Activated CD8-positive, alpha-beta T cell treated with anti-CD3 and anti-CD28 coated beads, Interleukin-2, amount 10 ng/mL, durations not matched to agents 7 days and 5 days (primary cell): Measurements from ENCODE around the gene EXOC4. TPM values are rescaled to one million over a fixed set of nuclear protein-coding genes. Genes with fewer than 3 reads are reported as not detected.

Experiments used
- ATAC-seq: fragments of 150-1000 bp; cut with Tn5 transposase; one replicate; pipeline ENCODE4 v1.10.0; 2021; ENCODE audit warnings: moderate library complexity
- CTCF ChIA-PET: fragments of 350-600 bp; sonication (Branson Sonifier 250); formaldehyde crosslinking; loops from one replicate; lab custom pipeline; 2021; ENCODE audit warnings: antibody characterized with exemption; lab: Charles Lee
- POLR2A ChIA-PET: fragments of 350-600 bp; sonication (Branson Sonifier 250); formaldehyde crosslinking; loops from one replicate; lab custom pipeline; 2021; ENCODE audit warnings: antibody characterized with exemption; lab: Charles Lee
- DNase-seq: peaks from one replicate; pipeline ENCODE4 v3.0.0-alpha.2; 2020
- H3K27ac Mint-ChIP-seq: one replicate; pipeline ENCODE4 v1.8.0; 2021; ENCODE audit warnings: mild to moderate bottlenecking, mixed read lengths
- H3K27me3 Mint-ChIP-seq: one replicate; pipeline ENCODE4 v1.8.0; 2021; ENCODE audit warnings: low read depth, mixed read lengths
- H3K36me3 Mint-ChIP-seq: one replicate; pipeline ENCODE4 v1.8.0; 2021; ENCODE audit warnings: low read depth, mixed read lengths
- H3K4me1 Mint-ChIP-seq: one replicate; pipeline ENCODE4 v1.8.0; 2021; ENCODE audit warnings: low read depth, mixed read lengths
- H3K4me3 Mint-ChIP-seq: one replicate; pipeline ENCODE4 v1.8.0; 2021; ENCODE audit warnings: mild to moderate bottlenecking, mixed read lengths
- H3K9me3 Mint-ChIP-seq: one replicate; pipeline ENCODE4 v1.8.0; 2022; ENCODE audit warnings: mixed read lengths; ENCODE audit not compliant: insufficient read depth
- total RNA-seq, 2 experiments: library from RNA; stranded (reverse); gene quantifications; one replicate each; pipeline ENCODE4 v1.2.3, GENCODE V29; 2021

Gene EXOC4
- total RNA-seq, 2 experiments from 2014 or later: 68.2 to 75.1 TPM

GRCh38 chr7:133718131-133718530, 465.3 kb downstream of the EXOC4 start:
- ChIA-PET POLR2A (no interaction called here), CTCF (no interaction called here)
- H3K36me3 Mint-ChIP-seq: no peaks in the 10 kb centered on the region
- H3K4me3 Mint-ChIP-seq: no peak overlapping the region
- DNase-seq (no peak), ATAC-seq (no peak)
- H3K27ac Mint-ChIP-seq: no peak overlapping the region
- no peaks in the 10 kb centered on the region for H3K4me1 Mint-ChIP-seq
- H3K9me3 Mint-ChIP-seq: no peaks in the 10 kb centered on the region
- H3K27me3 Mint-ChIP-seq: no peaks in the 10 kb centered on the region

DNA sequence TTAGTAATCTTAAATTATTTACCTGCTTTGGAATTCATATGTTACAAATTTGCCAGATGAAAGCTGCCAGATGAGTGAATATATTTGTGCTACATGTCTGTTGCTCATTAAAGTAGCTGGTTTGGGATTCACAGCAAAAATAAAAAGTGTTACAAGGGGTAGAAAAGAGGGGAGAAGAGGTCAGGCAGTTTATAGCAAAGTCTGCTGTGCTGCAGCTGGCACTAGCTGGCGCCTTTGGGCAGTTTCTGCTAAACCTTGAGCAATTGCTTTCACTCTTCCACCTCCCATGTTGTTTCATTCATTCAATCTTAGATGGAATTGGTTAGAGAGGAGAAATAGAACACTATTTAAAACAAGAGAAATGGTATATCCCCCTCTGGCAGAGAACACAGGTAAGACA, 470.2 kb downstream of the EXOC4 start:
- Mint-ChIP-seq H3K36me3 (no peaks in the 10 kb centered on the region), H3K27ac (no peak overlapping the region), H3K9me3 (no peaks in the 10 kb centered on the region), H3K27me3 (no peaks in the 10 kb centered on the region), H3K4me3 (no peak overlapping the region), H3K4me1 (no peaks in the 10 kb centered on the region)
- DNase-seq: no peak
- POLR2A ChIA-PET: no interaction called here
- ATAC-seq: no peak
- CTCF ChIA-PET: no interaction called here

GRCh38 chr7:133724148-133724547, 471.3 kb downstream of the EXOC4 start:
- ATAC-seq (no peak), DNase-seq (no peak)
- CTCF ChIA-PET: no interaction called here
- H3K4me1 Mint-ChIP-seq: no peaks in the 10 kb centered on the region
- H3K9me3 Mint-ChIP-seq: no peaks in the 10 kb centered on the region
- no peaks in the 10 kb centered on the region for H3K27me3 Mint-ChIP-seq
- H3K27ac Mint-ChIP-seq: no peak overlapping the region
- H3K36me3 Mint-ChIP-seq: no peaks in the 10 kb centered on the region
- H3K4me3 Mint-ChIP-seq: no peak overlapping the region
- POLR2A ChIA-PET: no interaction called here

- DNase-seq: no peak
- H3K9me3 Mint-ChIP-seq: no peaks in the 10 kb centered on the region
- H3K36me3 Mint-ChIP-seq: no peaks in the 10 kb centered on the region
- ATAC-seq: no peak
- ChIA-PET CTCF (no interaction called here), POLR2A (no interaction called here)
- no peak overlapping the region for H3K4me3 Mint-ChIP-seq
- H3K4me1 Mint-ChIP-seq: no peaks in the 10 kb centered on the region
- H3K27me3 Mint-ChIP-seq: no peaks in the 10 kb centered on the region
- no peak overlapping the region for H3K27ac Mint-ChIP-seq
Observed at GRCh38 chr7:133724694-133725093, 471.8 kb downstream of the EXOC4 start.

GRCh38 chr7:133727476-133728214, 474.8 kb downstream of the EXOC4 start:
- Mint-ChIP-seq H3K27ac (no peak overlapping the region), H3K4me1 (no peaks in the 10 kb centered on the region), H3K9me3 (no peaks in the 10 kb centered on the region), H3K4me3 (no peak overlapping the region), H3K36me3 (no peaks in the 10 kb centered on the region), H3K27me3 (no peaks in the 10 kb centered on the region)
- ChIA-PET CTCF (no interaction called here), POLR2A (no interaction called here)
- ATAC-seq: no peak
- no peak for DNase-seq

- DNase-seq: no peak
- Mint-ChIP-seq H3K4me1 (no peaks in the 10 kb centered on the region), H3K4me3 (no peak overlapping the region), H3K27me3 (no peaks in the 10 kb centered on the region), H3K9me3 (no peaks in the 10 kb centered on the region), H3K36me3 (no peaks in the 10 kb centered on the region), H3K27ac (no peak overlapping the region)
- POLR2A ChIA-PET: no interaction called here
- no peak for ATAC-seq
- CTCF ChIA-PET: no interaction called here
Observed at GRCh38 chr7:133730360-133730759, 477.5 kb downstream of the EXOC4 start.

DNA sequence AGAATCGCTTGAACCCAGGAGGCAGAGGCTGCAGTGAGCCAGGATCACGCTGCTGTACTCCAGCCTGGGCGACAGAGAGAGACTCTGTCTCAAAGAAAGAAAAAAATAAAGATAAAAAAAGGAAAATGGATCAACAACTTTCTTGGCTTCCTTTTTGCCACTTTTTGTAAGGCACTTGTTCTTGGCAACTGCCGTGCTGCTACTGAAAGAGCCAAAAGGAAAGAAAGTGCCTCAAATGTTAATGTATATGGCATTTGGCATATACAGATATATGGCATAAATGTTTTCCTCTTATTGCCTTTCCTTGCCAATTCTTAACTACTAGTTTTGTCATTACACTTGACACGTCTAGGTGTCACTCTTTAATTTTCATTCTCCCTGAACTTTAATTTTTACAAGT, 480.5 kb downstream of the EXOC4 start:
- Mint-ChIP-seq H3K36me3 (no peaks in the 10 kb centered on the region), H3K9me3 (no peaks in the 10 kb centered on the region), H3K4me3 (no peak overlapping the region), H3K4me1 (no peaks in the 10 kb centered on the region), H3K27me3 (no peaks in the 10 kb centered on the region), H3K27ac (no peak overlapping the region)
- CTCF ChIA-PET: no interaction called here
- POLR2A ChIA-PET: no interaction called here
- no peak for ATAC-seq
- no peak for DNase-seq

DNA sequence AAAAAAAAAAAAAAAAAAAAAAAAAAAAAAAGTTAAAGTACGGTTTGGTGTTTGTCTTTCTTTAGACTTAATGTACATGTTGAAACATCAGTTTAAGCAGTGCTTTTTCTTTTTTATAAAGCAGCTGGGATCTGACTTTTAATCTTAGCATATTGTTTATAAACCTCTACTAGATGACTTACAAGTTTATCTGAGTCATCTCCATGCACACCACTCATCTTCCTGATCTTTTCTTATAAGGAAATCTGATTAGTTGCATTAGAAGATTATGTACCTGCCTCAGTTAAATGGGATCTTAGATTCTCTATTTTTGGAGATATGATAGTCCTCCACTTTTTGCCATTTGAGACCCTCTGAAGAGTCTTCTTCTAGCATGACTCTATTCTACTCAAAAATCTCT, 482.3 kb downstream of the EXOC4 start:
- CTCF ChIA-PET: no interaction called here
- no peaks in the 10 kb centered on the region for H3K36me3 Mint-ChIP-seq
- H3K4me3 Mint-ChIP-seq: no peak overlapping the region
- no peaks in the 10 kb centered on the region for H3K4me1 Mint-ChIP-seq
- no peak overlapping the region for H3K27ac Mint-ChIP-seq
- DNase-seq (no peak), ATAC-seq (no peak)
- H3K9me3 Mint-ChIP-seq: no peaks in the 10 kb centered on the region
- POLR2A ChIA-PET: no interaction called here
- H3K27me3 Mint-ChIP-seq: no peaks in the 10 kb centered on the region

- Mint-ChIP-seq H3K27ac (no peak overlapping the region), H3K4me3 (no peak overlapping the region), H3K36me3 (no peaks in the 10 kb centered on the region), H3K4me1 (no peaks in the 10 kb centered on the region), H3K27me3 (no peaks in the 10 kb centered on the region), H3K9me3 (no peaks in the 10 kb centered on the region)
- ChIA-PET CTCF (no interaction called here), POLR2A (no interaction called here)
- no peak for DNase-seq
- ATAC-seq: no peak
Observed at GRCh38 chr7:133739817-133740216, 486.9 kb downstream of the EXOC4 start.

DNA sequence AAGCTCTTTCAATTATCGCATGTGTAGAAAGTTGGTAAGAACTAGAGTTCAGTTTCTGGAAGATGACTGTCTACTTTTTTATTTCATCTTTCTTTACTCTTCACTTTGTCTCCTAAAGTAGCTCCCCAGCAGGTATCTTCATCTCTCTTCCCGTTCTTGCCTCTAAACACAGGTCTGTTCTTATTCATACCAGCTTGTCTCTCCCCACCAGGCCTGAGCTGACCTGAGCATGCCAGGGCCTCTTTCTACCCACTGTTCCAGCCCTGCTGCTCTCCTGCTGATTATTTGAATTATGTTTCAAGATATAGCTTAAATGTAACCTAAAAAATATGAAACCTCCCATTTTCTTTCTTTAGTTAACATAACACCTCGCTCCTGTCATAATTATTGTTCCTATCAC, 488.2 kb downstream of the EXOC4 start:
- no peak for DNase-seq
- POLR2A ChIA-PET: no interaction called here
- Mint-ChIP-seq H3K27ac (no peak overlapping the region), H3K4me1 (no peaks in the 10 kb centered on the region), H3K9me3 (no peaks in the 10 kb centered on the region), H3K36me3 (no peaks in the 10 kb centered on the region), H3K27me3 (no peaks in the 10 kb centered on the region), H3K4me3 (no peak overlapping the region)
- ATAC-seq: no peak
- CTCF ChIA-PET: no interaction called here

DNA sequence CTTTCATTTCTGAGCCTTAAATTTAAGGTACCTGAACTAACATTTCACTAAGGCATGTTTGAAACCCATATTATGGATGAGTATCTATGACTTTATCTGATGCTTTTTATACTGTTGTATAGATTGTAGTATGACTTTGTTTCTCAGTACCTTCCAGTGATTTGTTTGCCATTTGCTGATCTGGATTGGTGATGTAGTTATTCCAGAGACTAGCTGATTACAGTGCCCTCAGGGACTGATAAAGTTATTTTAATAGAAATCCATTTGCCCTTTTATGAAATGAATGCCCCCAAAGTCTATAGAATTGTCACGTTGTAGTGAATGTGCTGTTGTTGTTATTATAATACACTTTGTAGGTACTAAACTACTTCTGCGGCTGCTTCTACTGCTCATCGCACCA, 488.8 kb downstream of the EXOC4 start:
- Mint-ChIP-seq H3K27ac (no peak overlapping the region), H3K9me3 (no peaks in the 10 kb centered on the region), H3K4me3 (no peak overlapping the region), H3K4me1 (no peaks in the 10 kb centered on the region), H3K27me3 (no peaks in the 10 kb centered on the region), H3K36me3 (no peaks in the 10 kb centered on the region)
- CTCF ChIA-PET: interaction anchor here (0.9 kb wide), 1 partner anchor 12 kb away, joined by 3 read pairs; no protein-coding TSS in a partner anchor
- ATAC-seq: no peak
- no peak for DNase-seq
- POLR2A ChIA-PET: no interaction called here

DNA sequence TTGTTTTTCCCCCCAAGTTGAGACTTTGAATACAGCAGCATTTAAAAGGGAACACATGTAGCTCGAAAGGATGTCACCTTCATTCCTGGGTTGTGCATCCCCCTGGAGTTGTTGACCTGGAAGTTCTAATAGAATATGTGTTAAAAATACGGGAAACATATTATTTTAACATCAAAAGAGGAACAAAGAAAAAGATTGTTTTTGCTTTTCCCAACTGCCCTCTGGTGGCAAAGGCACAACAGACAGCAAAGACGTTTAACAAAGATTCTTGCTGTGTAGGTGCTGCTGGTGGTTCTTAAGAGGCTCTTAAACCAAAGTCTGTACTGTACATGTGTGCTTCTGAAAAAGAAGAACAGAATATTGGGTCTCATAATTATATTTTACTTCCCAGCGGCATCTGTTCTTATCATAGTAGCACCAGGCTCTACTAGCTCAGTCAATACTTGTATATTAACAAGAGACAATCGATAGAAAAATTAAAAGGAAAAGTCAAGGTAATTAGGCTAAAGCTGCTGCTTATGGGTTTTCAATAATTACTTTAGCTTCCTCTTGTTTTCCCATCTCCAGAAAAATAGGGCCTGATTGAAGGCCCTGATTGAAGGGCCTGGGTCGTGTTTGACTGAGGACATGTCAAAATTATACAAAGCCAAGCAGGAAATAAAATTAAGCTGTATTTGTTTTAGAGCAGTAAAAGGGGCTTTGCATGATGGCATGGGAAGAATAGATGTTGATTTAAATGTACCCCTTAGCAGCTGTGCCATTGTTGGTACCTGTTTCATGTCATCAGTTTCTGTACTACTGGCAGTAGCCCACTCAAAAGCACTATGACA, 490.0 kb downstream of the EXOC4 start:
- Mint-ChIP-seq H3K9me3 (no peaks in the 10 kb centered on the region), H3K27me3 (no peaks in the 10 kb centered on the region), H3K27ac (no peak overlapping the region), H3K4me1 (no peaks in the 10 kb centered on the region), H3K36me3 (no peaks in the 10 kb centered on the region), H3K4me3 (no peak overlapping the region)
- ChIA-PET CTCF (interaction anchor here (0.9 to 1.5 kb wide), 3 partner anchors 10 to 54 kb away, joined by 3 read pairs; no protein-coding TSS in a partner anchor), POLR2A (no interaction called here)
- no peak for ATAC-seq
- no peak for DNase-seq
